GM21515 (cell line): ENCODE results near the gene PRSS48.
"Not testable (repeated sequence)": the region's sequence is repeated elsewhere in the genome, so short reads cannot be mapped to it uniquely, and the experiment has no call there.

Experiments
- ATAC-seq: cut with Tn5 transposase; IDR thresholded peaks from one replicate; pipeline ENCODE4 v1.9.1; 2021; ENCODE audit not compliant: unreplicated experiment

PRSS48 gene

DNA sequence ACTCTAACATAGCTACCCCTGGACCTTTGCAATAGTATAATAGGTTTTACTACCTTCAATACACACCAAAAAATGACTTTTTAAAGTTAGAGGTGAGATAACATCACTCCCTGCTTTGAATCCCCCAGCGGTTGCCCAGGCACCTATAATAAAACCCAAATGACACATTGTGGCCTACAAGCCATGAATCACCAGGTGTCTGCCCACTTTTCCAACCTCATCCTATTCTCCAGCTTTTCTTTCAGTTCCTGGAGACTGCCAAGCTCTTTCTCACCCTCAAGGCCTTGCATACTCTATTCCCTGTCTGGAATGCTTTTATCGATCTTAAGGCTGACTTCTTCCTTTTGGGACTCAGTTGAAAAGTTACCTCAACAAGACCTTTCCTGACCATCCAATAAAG lies 16.4 kb upstream of the PRSS48 start:
- ATAC-seq: no peak

DNA sequence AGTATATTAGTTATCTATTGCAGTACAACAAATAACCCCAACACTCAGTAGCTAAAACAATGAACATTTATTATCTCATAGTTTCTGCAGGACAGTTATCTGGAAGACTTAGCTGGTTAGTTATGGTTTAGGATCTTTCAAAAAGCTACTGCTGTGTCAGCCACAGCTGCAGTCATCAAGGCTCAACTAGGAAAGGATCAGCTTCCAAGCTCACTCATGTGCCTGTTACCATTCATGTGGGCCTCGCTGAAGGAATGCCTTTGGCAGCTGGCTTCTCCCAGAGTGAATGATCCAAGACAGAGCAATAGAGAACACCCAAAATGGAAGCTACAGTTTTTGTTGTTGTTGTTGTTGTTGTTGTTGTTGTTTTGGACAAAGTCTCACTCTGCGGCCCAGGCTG lies 13.5 kb upstream of the PRSS48 start:
- ATAC-seq: no peak

DNA sequence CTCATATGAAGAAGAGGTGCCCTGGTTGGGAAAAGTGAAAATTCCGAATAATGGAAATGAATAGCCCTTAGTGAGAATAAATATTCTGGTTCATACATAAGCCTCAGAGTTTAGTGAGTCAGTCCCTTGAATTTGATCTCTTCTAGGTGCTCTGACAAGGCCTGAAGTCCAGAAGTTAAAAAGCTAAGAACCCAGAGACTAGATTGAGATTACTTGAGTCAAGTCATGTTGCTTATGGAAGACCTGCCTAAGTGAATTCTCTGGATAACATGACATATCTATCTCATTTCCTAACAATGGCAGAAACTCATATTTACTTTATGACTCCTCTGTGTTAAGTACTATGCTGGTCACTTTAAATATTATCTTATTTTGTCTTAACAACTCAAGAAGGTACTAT lies 10.5 kb upstream of the PRSS48 start:
- ATAC-seq: no peak

DNA sequence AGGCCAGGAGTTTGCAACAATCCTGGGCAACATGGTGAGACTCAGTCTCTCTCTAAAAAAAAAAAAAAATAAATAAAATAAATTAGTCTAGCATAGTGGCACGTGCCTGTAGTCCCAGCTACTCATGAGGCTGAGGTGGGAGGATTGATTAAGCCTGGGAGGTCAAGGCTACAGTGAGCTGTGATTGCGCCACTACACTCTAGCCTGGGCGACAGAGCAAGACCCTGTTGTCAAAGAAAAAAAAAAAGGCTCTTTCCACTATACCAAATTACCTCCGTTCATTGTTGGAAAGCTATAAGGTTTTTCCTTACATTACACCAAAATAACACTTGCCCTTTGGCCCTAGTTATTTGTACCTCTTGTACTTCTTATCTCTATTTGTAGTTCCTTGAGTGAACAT lies 9.9 kb upstream of the PRSS48 start:
- ATAC-seq: no peak

DNA sequence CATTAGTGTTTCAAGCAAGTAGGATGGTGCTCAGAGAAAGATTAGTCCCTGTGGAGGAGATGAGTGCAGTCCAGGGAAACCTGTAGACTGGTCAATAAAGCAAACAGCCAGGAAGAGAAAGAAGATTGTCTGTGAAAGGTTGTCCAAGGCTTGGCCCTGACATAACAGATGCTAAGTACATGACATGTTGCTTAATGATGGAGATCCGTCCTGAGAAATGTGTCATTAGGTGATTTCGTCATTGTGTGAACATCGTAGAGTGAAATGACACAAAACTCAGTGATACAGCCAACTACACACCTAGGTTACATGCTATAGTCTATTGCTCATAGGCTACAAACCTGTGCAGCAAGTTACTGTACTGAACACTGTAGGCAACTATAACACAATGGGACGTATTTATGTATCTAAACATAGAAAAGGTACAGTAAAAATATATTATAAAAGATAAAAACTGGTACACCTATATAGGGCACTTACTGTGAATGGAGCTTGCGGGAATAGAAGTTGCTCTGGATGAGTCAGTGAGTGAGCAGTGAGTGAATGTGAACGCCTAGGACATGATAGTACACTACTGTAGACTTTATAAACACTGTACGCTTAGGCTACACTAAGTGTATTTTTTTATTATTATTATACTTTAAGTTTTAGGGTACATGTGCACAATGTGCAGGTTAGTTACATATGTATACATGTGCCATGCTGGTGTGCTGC lies 9.0 kb upstream of the PRSS48 start:
- ATAC-seq: no peak

DNA sequence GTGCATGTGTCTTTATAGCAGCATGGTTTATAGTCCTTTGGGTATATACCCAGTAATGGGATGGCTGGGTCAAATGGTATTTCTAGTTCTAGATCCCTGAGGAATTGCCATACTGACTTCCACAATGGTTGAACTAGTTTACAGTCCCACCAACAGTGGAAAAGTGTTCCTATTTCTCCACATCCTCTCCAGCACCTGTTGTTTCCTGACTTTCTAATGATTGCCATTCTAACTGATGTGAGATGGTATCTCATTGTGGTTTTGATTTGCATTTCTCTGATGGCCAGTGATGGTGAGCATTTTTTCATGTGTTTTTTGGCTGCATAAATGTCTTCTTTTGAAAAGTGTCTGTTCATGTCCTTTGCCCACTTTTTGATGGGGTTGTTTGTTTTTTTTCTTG lies 8.1 kb upstream of the PRSS48 start:
- ATAC-seq: not testable (repeated sequence)

DNA sequence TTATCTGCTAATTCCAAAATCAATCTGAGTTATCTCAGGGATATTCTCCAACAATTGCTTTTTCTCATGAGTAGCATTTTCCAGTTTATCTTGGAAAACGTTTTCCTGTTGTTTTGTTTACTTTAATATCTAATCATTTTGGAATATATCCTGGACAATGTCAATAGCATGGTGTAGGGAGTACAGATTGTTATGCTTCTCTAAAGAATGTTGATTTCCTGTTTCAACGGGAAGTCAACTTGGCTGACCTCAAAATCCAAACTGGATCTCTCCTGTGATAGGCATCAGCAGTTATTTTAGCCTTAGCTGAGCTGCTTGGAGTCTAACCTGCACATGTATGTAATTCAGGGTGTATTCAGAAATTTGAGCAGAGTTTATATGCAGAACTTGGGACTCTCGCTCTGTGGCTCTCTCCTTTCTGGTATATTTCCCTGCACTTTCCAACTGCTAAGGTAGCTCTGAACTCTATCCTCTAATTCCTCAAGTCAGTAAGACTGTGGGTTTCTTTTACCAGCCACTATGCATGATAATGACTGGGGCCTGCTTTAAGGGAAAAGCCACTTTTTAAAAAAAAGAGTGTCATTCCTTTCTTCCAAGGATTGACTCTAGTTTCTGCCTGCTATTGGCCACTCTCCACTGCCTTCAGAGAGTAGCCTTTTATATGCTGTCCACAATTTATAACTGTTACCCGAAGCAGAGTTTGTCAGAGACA lies 7.7 kb downstream of the PRSS48 start:
- ATAC-seq: no peak

DNA sequence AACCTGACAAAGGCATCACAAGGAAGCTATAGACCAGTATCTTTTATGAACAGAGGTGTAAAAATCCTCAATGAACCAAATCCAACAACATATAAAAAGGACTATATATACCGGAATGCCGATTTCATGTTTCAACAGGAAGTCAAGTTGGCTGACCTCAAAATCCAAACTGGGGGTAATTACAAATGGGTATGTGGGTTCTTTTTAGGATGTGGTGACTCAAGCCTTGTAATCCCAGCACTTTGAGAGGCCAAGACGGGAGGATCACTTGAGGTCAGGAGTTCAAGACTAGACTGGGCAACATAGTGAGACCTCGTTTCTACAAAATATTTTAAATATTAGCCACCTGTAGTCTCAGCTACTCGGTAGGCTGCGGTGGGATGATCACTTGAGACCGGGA lies 10.4 kb downstream of the PRSS48 start:
- no peak for ATAC-seq

DNA sequence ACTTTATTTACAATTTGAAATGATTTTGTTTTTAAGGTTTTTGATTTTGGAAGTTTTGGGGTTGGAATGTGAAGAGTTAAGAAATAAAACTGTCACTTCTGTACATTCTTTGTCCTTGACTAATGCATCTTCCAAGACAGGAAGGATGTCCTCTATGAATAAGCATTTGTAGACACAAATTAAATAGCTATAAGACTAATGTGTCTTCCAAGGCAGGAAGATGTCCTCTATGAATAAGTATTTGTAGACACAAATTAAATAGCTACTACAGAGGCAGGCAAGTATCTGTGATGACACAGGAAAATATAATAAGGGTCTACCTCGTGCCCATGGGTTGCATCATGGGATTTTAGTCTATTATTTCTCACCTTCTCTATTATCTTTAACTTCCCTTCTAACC lies 14.5 kb downstream of the PRSS48 start:
- ATAC-seq: no peak

DNA sequence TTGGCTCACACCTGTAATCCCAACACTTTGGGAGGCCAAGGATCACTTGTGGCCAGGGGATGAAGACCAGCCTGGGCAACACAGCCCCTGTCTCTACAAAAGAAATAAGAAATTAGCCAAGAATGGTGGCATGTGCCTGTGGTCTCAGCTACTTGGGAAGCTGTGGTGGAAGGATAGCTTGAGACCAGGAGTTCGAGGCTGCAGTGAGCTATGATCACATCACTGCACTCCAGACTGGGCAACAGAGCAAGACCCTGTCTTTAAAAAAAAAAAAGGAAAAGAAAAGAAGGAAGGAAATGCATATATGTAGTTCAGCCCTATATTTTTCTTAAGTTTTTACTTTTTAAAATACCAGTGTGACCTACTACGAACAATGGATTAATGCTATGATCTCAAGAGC lies 15.1 kb downstream of the PRSS48 start:
- ATAC-seq: no peak

DNA sequence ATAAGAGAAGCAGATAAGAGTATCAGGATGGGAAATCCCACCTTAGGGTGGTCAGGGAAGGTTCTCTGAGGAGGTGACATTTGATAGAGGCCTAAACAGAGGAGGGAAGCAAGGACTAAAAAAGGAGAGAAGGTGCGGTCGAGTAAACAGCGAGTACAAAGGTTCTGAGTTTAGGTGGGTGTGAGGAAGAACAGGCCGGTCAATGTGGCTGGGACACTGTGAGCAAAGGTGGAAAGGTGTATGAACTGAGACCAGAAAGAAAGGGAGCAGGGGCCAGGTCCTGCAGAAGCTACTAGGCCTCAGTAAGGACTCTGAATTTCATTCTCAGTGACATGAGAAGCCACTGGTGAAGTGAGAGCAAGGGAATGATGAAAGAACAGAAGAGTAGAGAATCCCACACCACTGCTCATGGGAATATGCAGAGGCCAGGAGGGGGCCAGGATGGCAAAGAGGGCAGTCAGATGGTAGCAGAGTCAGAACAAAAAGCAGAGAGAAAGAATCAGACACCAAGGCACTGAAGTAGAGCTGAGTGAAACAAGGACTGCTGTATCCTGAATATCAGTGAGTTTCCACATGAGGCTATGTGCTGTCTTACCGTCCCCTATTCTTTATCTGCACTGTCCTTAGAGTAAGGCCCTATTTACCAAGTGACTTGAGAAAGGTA lies 18.0 kb downstream of the PRSS48 start:
- no peak for ATAC-seq

DNA sequence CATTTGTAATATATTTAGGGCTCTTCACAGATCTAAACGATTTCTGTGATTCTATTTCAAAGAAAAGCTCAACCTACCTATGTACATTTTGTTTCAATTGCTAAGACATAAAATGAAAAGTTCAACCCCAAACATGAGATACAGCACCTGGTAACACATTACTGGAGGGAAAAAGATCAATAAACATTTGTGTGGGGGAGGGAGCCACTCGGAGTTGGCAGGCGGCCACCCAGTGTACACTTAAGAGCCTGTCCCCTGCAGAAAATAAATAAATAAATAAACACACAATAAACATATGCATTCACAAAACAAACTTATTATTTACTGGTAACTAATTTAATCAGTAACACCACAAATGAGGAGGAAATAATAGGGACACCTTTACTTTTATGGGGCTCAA lies 19.3 kb downstream of the PRSS48 start:
- no peak for ATAC-seq

DNA sequence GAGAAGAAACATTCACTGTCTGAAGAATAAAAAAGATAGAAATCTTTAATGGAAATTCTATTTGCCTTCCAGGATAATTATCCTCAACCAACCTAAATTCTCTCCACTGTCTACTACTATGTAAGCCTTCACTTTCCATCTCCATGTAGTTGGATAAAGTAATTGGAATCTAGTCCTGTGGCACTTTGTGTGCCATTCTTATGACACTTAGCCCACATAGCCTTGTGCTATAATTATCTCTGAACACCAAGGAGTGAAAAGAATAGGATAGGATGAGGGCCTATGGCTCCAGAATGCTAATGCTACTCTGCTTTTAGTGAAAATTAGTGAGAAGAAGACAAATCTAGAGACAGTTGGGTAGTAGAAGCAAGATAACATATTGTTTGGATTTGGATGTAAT lies 20.2 kb downstream of the PRSS48 start:
- ATAC-seq: no peak

DNA sequence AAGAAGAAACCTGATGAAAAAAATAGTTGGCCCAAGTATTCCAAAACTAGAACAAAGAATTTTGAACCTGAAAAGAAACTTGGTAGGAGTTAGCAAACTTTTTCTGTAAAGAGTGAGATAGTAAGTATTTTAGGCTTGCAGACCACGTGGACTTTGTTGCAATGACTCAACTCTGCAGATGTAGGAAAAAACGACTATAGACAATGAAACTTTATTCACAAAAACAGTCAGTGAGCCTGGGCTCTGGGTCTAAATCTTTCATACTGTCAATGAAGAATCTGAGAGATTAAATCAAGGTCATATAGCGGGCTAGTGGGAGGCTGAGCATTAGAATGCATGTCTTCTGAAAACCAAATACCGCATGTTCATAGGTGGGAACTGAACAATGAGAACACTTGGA lies 25.5 kb downstream of the PRSS48 start:
- no peak for ATAC-seq

DNA sequence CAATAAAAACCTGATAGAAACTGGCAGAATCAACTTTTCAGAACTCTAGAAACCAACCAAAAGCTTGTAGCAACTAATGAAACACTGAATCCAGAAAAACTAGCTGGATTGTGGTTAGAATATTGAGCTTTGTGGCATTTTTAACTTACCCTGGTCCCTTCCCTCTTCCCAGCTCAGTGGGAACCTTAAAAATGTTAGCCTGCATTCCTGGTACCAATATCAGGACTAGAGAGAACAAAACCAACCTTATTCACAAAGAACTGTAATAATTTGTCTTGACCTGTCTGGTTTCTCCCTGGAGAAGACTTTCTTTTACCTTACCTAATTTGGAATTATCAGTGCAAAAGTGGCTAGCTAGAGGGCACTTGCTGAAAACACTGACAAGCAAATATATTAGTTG lies 27.3 kb downstream of the PRSS48 start:
- ATAC-seq: no peak

DNA sequence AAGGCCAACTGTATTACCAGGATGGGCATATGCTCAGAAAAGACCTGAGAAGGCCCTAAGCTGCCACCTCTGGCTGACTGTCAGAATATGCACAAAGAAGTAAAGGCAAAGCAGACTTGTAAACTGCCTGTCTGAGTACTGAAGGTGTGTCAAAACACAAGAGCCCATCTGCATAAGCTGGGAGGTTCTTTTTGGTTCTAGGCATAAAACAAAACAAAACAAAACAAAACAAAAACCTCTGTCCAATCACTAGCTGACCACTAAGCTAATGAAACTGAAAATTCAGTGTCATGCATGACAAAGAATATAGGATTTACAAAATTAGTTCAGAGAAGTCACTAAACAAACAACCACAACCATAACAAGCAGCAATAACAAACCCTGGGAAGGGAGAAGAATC lies 27.8 kb downstream of the PRSS48 start:
- peak; percentile 84 for ATAC-seq

DNA sequence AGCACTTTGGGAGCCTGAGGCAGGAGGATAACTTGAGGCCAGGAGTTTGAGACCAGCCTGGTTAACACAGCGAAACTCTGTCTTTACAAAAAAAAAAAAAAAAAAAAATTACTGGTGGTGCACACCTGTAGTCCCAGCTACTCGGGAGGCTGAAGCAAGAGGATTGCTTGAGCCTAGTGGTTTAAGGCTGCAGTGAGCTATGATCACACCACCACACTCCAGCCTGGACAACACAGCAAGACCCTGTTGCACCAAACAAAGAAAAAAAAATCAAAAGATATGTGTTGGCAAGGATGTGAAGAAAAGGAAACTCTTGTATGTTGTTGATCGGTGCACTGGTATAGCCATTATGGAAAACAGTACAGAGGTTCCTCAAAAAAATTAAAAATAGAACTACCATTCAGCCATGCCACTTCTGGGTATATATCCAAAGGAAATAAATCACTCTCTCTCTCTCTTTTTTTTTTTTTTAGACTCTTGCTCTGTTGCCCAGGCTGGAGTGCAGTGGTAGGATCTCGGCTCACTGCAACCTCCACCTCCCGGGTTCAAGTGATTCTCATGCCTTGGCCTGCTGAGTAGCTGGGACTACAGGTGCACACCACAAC lies 33.3 kb downstream of the PRSS48 start:
- ATAC-seq: no peak

DNA sequence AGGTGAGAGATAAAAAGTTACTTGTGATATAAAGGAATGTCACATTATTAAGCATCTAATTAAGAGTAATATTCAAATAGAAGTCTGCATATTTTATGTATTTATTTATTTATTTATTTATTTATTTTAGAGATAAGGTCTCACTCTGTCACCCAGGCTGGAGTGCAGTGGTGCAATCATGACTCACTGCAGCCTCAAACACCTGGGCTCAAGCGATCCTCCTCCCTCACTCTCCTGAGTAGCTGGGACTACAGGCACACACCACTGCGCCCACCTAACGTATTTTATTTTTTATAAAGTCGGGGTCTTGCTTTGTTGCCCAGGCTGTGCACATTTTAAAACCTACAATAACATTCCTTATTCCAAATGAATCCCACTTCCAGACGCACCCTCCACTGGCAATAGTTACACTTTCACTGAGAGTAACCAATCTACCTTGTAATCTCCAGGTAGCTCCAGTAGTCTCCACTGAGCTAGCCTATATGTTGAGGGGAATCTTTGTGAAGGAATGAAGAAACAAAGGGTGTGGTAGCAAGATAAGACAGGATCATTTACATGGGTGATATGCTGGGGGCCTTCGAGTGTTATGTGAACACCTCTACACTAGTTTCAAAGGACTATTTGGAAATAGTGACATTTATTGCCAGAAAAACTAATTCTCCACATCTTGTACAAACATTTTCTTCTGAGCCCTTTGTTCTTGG lies 36.5 kb downstream of the PRSS48 start:
- ATAC-seq: no peak

DNA sequence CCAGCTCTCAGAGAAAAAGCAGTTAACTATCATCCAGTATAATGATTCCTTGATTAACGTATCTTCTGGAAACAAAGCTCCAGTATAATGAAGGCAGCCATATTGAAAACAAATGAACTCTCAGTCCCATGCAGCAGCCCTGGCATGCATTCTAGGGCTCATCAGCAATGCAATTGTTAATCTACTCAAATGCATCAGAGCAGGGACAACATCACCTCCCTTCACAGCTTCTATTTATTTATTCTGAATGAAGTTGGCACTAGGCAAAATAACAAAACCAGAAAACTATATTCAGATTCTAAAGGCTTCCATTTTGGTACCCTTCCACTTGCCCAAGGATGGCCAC lies 37.0 kb downstream of the PRSS48 start:
- no peak for ATAC-seq

DNA sequence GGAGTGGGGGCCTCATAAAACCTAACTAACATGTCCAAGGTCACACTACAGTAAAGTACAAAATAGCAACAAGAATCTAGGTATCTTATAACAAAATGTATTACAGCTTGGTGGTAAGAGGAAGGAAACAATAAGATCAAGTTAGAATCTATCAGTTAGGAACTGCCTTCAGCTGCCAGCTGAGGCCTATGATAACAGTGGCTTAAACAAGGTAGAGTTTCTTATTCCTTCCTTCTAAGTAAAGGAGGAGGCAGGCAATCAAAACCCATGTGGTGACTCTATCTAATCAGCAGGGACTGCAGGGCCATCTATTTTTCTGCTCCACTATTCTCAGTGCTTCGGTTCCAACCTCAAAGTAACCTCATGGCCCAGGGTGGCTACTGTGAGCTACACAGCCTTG lies 37.5 kb downstream of the PRSS48 start:
- no peak for ATAC-seq

DNA sequence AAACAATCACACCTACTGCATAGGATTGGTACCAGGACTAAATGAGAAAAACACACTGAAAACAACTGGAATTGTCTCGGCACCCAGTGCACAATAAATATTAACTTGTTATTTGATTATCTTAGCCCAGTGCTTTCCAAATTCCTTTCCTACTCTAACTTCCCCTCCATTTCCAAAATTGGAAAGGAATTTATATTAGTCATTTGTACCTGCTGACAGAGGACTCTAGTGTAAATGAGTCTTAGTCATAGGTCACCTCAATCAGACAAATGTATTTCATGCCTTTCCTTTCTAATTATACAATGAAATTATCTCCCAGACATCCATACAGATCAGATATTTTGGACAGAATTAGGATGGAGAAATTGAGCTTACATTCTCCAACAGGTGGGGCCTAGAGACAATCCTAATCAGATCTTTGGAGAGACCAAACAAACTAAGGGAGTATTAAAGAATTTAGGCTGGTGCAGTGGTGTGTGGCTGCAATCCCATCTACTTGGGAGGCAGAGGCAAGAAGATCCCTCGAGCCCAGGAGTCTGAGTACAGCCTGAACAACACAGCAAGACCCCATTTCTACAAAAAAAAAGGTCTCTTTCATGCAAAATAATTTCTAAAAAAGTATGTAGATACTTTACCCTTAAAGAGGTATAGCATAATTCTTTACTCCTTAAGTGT lies 38.4 kb downstream of the PRSS48 start:
- no peak for ATAC-seq
